ENCODE data around the gene EPS8.

GRCh38 chr12:15596174-15596573 lies 193.0 kb downstream of the EPS8 start:
- TF ChIP-seq CTCF (IDR thresholded peaks at IDR 0.05): no peak
- TF ChIP-seq POLR2A (IDR thresholded peaks at IDR 0.05): no peak

All from adrenal gland (tissue), 5 donors.